K562 treated with DMSO at 1 percent for 12 hours (cell line): ENCODE data around the gene DNAJC6. TPM values are rescaled to one million over a fixed set of nuclear protein-coding genes. Genes with fewer than 3 reads are reported as not detected.

Experiments used
- total RNA-seq: library from RNA; unstranded; fragments of 300-600 nt; gene quantifications from 2 replicates; pipeline ENCODE4 v1.2.3, GENCODE V29; 2022; ENCODE audit not compliant: insufficient read depth

DNAJC6 gene
- 6.8 and 30.9 TPM in 2 replicates for total RNA-seq

GRCh38 chr1:65309304-65310077 is at the start of gene DNAJC6:
TSS of gene DNAJC6 (plus strand) at chr1:65309543. CDS start at chr1:65309746, 203 bp downstream.

DNA sequence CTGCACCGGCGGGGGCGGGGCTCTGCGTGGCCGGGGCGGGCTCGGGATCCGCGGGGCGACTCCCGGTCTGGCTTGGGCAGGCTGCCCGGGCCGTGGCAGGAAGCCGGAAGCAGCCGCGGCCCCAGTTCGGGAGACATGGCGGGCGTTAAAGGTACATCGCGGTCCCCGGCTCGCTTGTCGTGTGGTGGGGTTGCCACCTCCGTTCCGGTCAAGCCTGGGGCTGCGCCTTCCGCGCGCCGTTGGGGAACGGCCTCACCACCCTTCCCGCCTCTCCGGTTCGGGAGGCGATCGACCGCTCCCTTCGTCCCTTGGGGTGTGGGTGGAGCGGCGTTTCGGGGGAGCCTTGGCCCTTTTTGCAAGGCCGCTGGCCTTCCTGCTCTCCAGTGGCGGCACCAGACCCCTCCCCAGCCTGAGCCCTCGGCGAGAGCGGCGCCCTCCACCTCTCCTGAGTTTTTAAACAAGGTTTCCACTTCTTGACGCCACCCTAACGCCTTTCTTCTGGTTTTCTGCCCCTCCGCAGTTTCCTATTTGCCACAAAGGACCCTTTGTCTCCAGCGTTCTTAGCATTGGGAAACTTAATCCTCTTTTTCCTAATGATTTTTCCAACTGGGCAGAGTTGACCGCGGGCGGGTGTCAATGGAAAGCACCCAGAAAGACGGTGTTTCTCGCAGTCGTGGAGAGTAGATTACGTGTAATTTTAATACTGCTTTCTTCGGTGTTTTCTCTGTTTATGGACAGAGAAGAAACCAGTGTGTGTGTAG is 111.4 kb downstream of the DNAJC6 start, which contains the start of the genes LEPR and LEPROT:
LEPR (plus strand) TSS at position 79 of the 761 bp plus-strand sequence. CDS start 144,898 bp downstream, outside the sequence.
LEPROT (plus strand) TSS at position 79 of the 761 bp plus-strand sequence; CDS start at position 136, 57 bp downstream.

Other genes starting within 250 kb of the DNAJC6 start
- gene AK4, start 161.3 kb upstream of the DNAJC6 start, total RNA-seq, result 12.9 and 25.2 TPM in 2 replicates
- gene LEPR, start 111.1 kb downstream of the DNAJC6 start, total RNA-seq, result 2.1 and 11.4 TPM in 2 replicates
- gene LEPROT, start 111.1 kb downstream of the DNAJC6 start, total RNA-seq, result 21.1 and 25.8 TPM in 2 replicates